Stomach (tissue), 9 donors: Measurements from ENCODE around the gene ZNF431. TPM values are rescaled to one million over a fixed set of nuclear protein-coding genes. Genes with fewer than 3 reads are reported as not detected.
"Not testable (repeated sequence)": the region's sequence is repeated elsewhere in the genome, so short reads cannot be mapped to it uniquely, and the experiment has no call there.

ENCODE experiments used
- DNase-seq, 2 donors: peaks; one replicate each; pipeline versions ENCODE4 v3.0.0 to v3.0.0-alpha.2; 2013 to 2019
- H3K27ac ChIP-seq, 5 donors: fragments of 200-600 bp in 4 of 5; sonication (generic) in 4 of 5; one replicate each; pipeline ENCODE4 v1.5.1; 2013 to 2019; ENCODE audit warnings: mild to moderate bottlenecking in 1 of 5, moderate library complexity in 1 of 5
- H3K27me3 ChIP-seq, 3 donors: fragments of 200-600 bp; sonication (generic); one replicate each; pipeline ENCODE4 v1.5.1; 2017 to 2019; ENCODE audit warnings: mixed run types in 1 of 3
- H3K36me3 ChIP-seq, 4 donors: fragments of 200-600 bp; sonication (generic); 1 replicate in 3 of 4; 2 replicates in 1 of 4; pipeline ENCODE4 v1.5.1; 2016 to 2019
- H3K4me1 ChIP-seq, 4 donors: fragments of 200-600 bp; sonication (generic); one replicate each; pipeline ENCODE4 v1.5.1; 2016 to 2019
- H3K4me3 ChIP-seq, 4 donors: fragments of 200-600 bp; sonication (generic) in 3 of 4; one replicate each; pipeline ENCODE4 v1.5.1; 2016 to 2019; ENCODE audit warnings: mild to moderate bottlenecking in 1 of 4
- H3K9me3 ChIP-seq, 4 donors: fragments of 200-600 bp; sonication (generic); one replicate each; pipeline ENCODE4 v1.5.1; 2016 to 2019
- CTCF ChIP-seq, 7 experiments: fragments of 450-650 bp in 4 of 7; fragments of 200-600 bp in 3 of 7; sonication (generic) in 3 of 7; IDR thresholded peaks; one replicate each; pipeline ENCODE4 v1.5.1; 2016 to 2019; ENCODE audit warnings: antibody characterized with exemption in 7 of 7, control low read depth in 2 of 7, mild to moderate bottlenecking in 1 of 7
- EP300 ChIP-seq: sonication (generic); formaldehyde crosslinking; IDR thresholded peaks from one replicate; pipeline ENCODE4 v1.6.1; 2017; ENCODE audit warnings: antibody characterized with exemption
- POLR2A ChIP-seq, 4 donors: fragments of 450-650 bp; IDR thresholded peaks; one replicate each; pipeline ENCODE4 v1.6.1; 2016; ENCODE audit warnings: antibody characterized with exemption in 4 of 4, control low read depth in 2 of 4, mild to moderate bottlenecking in 1 of 4, moderate library complexity in 1 of 4
- POLR2AphosphoS5 ChIP-seq, 3 donors: sonication (generic); formaldehyde crosslinking; IDR thresholded peaks; one replicate each; pipeline ENCODE4 v1.6.1; 2016; ENCODE audit warnings: antibody characterized with exemption in 3 of 3
- WGBS, 5 donors: extraction: QIAGEN DNeasy Blood & Tissue Kit in 3 of 5; methylation state at CpG; one replicate each; pipeline versions ENCODE4 v1.1.5 to v1.1.7; 2013 to 2018; 5-methylcytosine and 5-hydroxymethylcytosine counted together
- intact Hi-C: fragments of 100-400 bp; cut with DNase I; formaldehyde crosslinking; loops from one replicate; pipeline ENCODE4 v1.15.1; 2023; ENCODE audit warnings: low total_unique reads
- polyA plus RNA-seq, 3 donors: library from polyadenylated mRNA; stranded (reverse); fragments of 200-250 nt; gene quantifications; one replicate each; pipeline ENCODE4 v1.2.3, GENCODE V29; 2013
- total RNA-seq, 5 donors: library from RNA; depleted of rRNA; stranded (reverse); fragments of >200 nt; gene quantifications; one replicate each; pipeline versions ENCODE4 v1.1.0 to v1.2.3, GENCODE V29; 2014 to 2016
- donor health status: healthy with polysubstance abuse.
- donor health status: Bipolar disorder and iron deficiency.
- donor health status: healthy.

The ZNF431 gene
- total and polyA plus RNA-seq, 8 donors: 2.0 to 55.4 (median 5.8) TPM

GRCh38 chr19:21202865-21203494, 61.1 kb downstream of the ZNF431 start:
- Histone ChIP-seq H3K4me1 (no peaks in the 10 kb centered on the region), H3K9me3 (peaks cover 0 to 3% (median 0%) of the 10 kb centered on the region in 4 donors), H3K4me3 (no peak overlapping the region), H3K27me3 (no peaks in the 10 kb centered on the region), H3K27ac (no peak overlapping the region), H3K36me3 (no peaks in the 10 kb centered on the region)
- DNase-seq: peak in 1 of 2 donors; percentile 80
- 38 to 50% (median 44%) methylated on average over 9 of the region's 9 CpGs for WGBS, 5 donors
- TF ChIP-seq CTCF (IDR thresholded peaks at IDR 0.05) (peak in 5 of 7 experiments; percentile 20 to 78 (median 65)), EP300 (no peak)
- intact Hi-C loops: loop anchor here (5.0 kb wide), 1 partner anchor 279 kb away; no protein-coding TSS in a partner anchor

- TF ChIP-seq EP300 (no peak), CTCF (IDR thresholded peaks at IDR 0.05) (no peak), POLR2A (IDR thresholded peaks at IDR 0.05) (no peak)
- WGBS, 5 donors: 12 to 37% (median 20%) methylated on average over 5 to 6 of the region's 6 CpGs
- Histone ChIP-seq H3K9me3 (peaks cover 0 to 3% (median 0%) of the 10 kb centered on the region in 4 donors), H3K36me3 (no peaks in the 10 kb centered on the region), H3K4me3 (no peak overlapping the region), H3K27ac (no peak overlapping the region), H3K27me3 (no peaks in the 10 kb centered on the region), H3K4me1 (no peaks in the 10 kb centered on the region)
- peak in 1 of 2 donors; percentile 64 for DNase-seq
- intact Hi-C loops: no loop called here
Observed at GRCh38 chr19:21210037-21210621, 68.3 kb downstream of the ZNF431 start.

GRCh38 chr19:21221693-21222092, 79.9 kb downstream of the ZNF431 start:
- intact Hi-C loops: no loop called here
- Histone ChIP-seq H3K36me3 (no peaks in the 10 kb centered on the region), H3K9me3 (no peaks in the 10 kb centered on the region), H3K27me3 (no peaks in the 10 kb centered on the region), H3K4me3 (no peak overlapping the region), H3K4me1 (no peaks in the 10 kb centered on the region), H3K27ac (no peak overlapping the region)
- no peak for DNase-seq
- TF ChIP-seq POLR2A (IDR thresholded peaks at IDR 0.05): no peak
- no peak for TF ChIP-seq EP300
- TF ChIP-seq POLR2AphosphoS5 (IDR thresholded peaks at IDR 0.05): no peak
- no peak for TF ChIP-seq CTCF (IDR thresholded peaks at IDR 0.05)

GRCh38 chr19:21229938-21230337, 88.1 kb downstream of the ZNF431 start:
- H3K36me3 ChIP-seq, H3K4me1 ChIP-seq, H3K4me3 ChIP-seq, H3K27ac ChIP-seq, intact Hi-C loops, H3K27me3 ChIP-seq, DNase-seq: not testable (repeated sequence)
- 79 to 87% (median 82%) methylated on average over 3 of the region's 3 CpGs for WGBS, 5 donors
- peaks cover 7 to 45% (median 25%) of the 10 kb centered on the region in 4 donors for H3K9me3 ChIP-seq

- intact Hi-C loops: no loop called here
- Histone ChIP-seq H3K36me3 (no peaks in the 10 kb centered on the region), H3K4me1 (no peaks in the 10 kb centered on the region), H3K27me3 (no peaks in the 10 kb centered on the region), H3K4me3 (no peak overlapping the region), H3K9me3 (peaks cover 7 to 47% (median 22%) of the 10 kb centered on the region in 4 donors), H3K27ac (no peak overlapping the region)
- WGBS, 5 donors: 64 to 77% (median 68%) methylated on average over 2 of the region's 2 CpGs
- no peak for TF ChIP-seq EP300
- no peak for TF ChIP-seq POLR2AphosphoS5 (IDR thresholded peaks at IDR 0.05)
- TF ChIP-seq CTCF (IDR thresholded peaks at IDR 0.05): no peak
- TF ChIP-seq POLR2A (IDR thresholded peaks at IDR 0.05): no peak
- no peak for DNase-seq
Observed at GRCh38 chr19:21233691-21234090, 91.9 kb downstream of the ZNF431 start.

GRCh38 chr19:21236751-21237150, 94.9 kb downstream of the ZNF431 start:
- peak overlapping the region in 2 of 5 donors; percentile 27 to 63 for H3K27ac ChIP-seq
- WGBS, 5 donors: 45 to 67% (median 53%) methylated on average over 4 of the region's 4 CpGs

More at GRCh38 chr19:21236751-21237150, 94.9 kb downstream of the ZNF431 start:
- H3K4me3 ChIP-seq, intact Hi-C loops, H3K4me1 ChIP-seq, H3K27me3 ChIP-seq, H3K36me3 ChIP-seq: not testable (repeated sequence)
- H3K9me3 ChIP-seq: peaks cover 0 to 26% (median 1%) of the 10 kb centered on the region in 4 donors
- peak in 1 of 2 donors; percentile 7 for DNase-seq
